Activated CD4-positive, CD25-positive, alpha-beta regulatory T cell (primary cell): Measurements from ENCODE around the gene TNFSF13.

Source experiments
- DNase-seq, 4 experiments: peaks; one replicate each; lab custom pipeline; 2025; lab: John Stamatoyannopoulos, UW

Gene TNFSF13

GRCh38 chr17:7558544-7559319 is at the start of gene TNFSF13:
TNFSF13 (plus strand) TSS chr17:7558750; CDS start chr17:7559040, 290 bp downstream.
- DNase-seq = no peak

GRCh38 chr17:7508846-7509245 is 49.7 kb upstream of the TNFSF13 start:
- DNase-seq = no peak

GRCh38 chr17:7509937-7510336 is 48.6 kb upstream of the TNFSF13 start:
- DNase-seq = no peak

- no peak for DNase-seq
Observed at GRCh38 chr17:7511108-7511507, 47.4 kb upstream of the TNFSF13 start.

- no peak for DNase-seq
Observed at GRCh38 chr17:7512105-7512504, 46.4 kb upstream of the TNFSF13 start.

- no peak for DNase-seq
Observed at GRCh38 chr17:7512824-7513540, 45.6 kb upstream of the TNFSF13 start.

- DNase-seq = no peak
Observed at GRCh38 chr17:7513850-7514419, 44.6 kb upstream of the TNFSF13 start.

GRCh38 chr17:7515911-7516610 is 42.5 kb upstream of the TNFSF13 start:
- no peak for DNase-seq

GRCh38 chr17:7523033-7523432 is 35.5 kb upstream of the TNFSF13 start:
- DNase-seq = peak; percentile 13 to 22 (median 19)

GRCh38 chr17:7528842-7529241 is 29.7 kb upstream of the TNFSF13 start:
- DNase-seq = no peak

GRCh38 chr17:7530023-7530900 is 28.3 kb upstream of the TNFSF13 start:
- DNase-seq = no peak

GRCh38 chr17:7538050-7538449 is 20.5 kb upstream of the TNFSF13 start:
- DNase-seq = no peak

GRCh38 chr17:7538891-7539545 is 19.5 kb upstream of the TNFSF13 start:
- DNase-seq = no peak

- no peak for DNase-seq
Observed at GRCh38 chr17:7541074-7541621, 17.4 kb upstream of the TNFSF13 start.

GRCh38 chr17:7544911-7545310 is 13.6 kb upstream of the TNFSF13 start:
- DNase-seq = no peak

- peak in 2 of 4 experiments; percentile 44 to 56 for DNase-seq
Observed at GRCh38 chr17:7548585-7549400, 9.8 kb upstream of the TNFSF13 start, which contains the start of gene TNFSF12. TNFSF12 (plus strand) TSS chr17:7549058; CDS start chr17:7549154, 96 bp downstream.

GRCh38 chr17:7549401-7550055 is 9.0 kb upstream of the TNFSF13 start:
- DNase-seq = peak in 1 of 4 experiments; percentile 40

GRCh38 chr17:7550344-7550743 is 8.2 kb upstream of the TNFSF13 start:
- no peak for DNase-seq

- no peak for DNase-seq
Observed at GRCh38 chr17:7551396-7551795, 7.2 kb upstream of the TNFSF13 start.
